Measurements from ENCODE around the gene COL18A1. TPM values are rescaled to one million over a fixed set of nuclear protein-coding genes. Genes with fewer than 3 reads are reported as not detected.

Gene COL18A1
- total RNA-seq, 1 donor from 2014 or later, result 302 TPM

- H3K27ac Mint-ChIP-seq, result no peak overlapping the region
- no peak for TF ChIP-seq CTCF (IDR thresholded peaks at IDR 0.05; ENCODE audit: unreplicated experiment)
- peaks cover 62% of the 10 kb centered on the region for H3K36me3 Mint-ChIP-seq
- H3K4me3 Mint-ChIP-seq, result no peak overlapping the region
- peaks cover 4% of the 10 kb centered on the region for H3K4me1 Mint-ChIP-seq
- no peak for DNase-seq (ENCODE audit: low spot score in 2 of 2, unreplicated experiment in 2 of 2)
- peaks cover 51% of the 10 kb centered on the region for H3K9me3 Mint-ChIP-seq
- no peaks in the 10 kb centered on the region for H3K27me3 Mint-ChIP-seq (ENCODE audit: low read depth)
Observed at GRCh38 chr21:45522381-45522780, 117.4 kb downstream of the COL18A1 start.

- H3K9me3 Mint-ChIP-seq, result peaks cover 48% of the 10 kb centered on the region
- H3K27ac Mint-ChIP-seq, result no peak overlapping the region
- H3K4me3 Mint-ChIP-seq, result no peak overlapping the region
- no peak for DNase-seq (ENCODE audit: low spot score in 2 of 2, unreplicated experiment in 2 of 2)
- H3K27me3 Mint-ChIP-seq (ENCODE audit: low read depth), result no peaks in the 10 kb centered on the region
- peaks cover 61% of the 10 kb centered on the region for H3K36me3 Mint-ChIP-seq
- H3K4me1 Mint-ChIP-seq, result peaks cover 4% of the 10 kb centered on the region
- no peak for TF ChIP-seq CTCF (IDR thresholded peaks at IDR 0.05; ENCODE audit: unreplicated experiment)
Observed at GRCh38 chr21:45522986-45523385, 118.0 kb downstream of the COL18A1 start.

- Mint-ChIP-seq H3K4me3 (no peak overlapping the region), H3K4me1 (peaks cover 4% of the 10 kb centered on the region), H3K9me3 (peaks cover 43% of the 10 kb centered on the region), H3K27me3 (ENCODE audit: low read depth) (no peaks in the 10 kb centered on the region), H3K27ac (no peak overlapping the region), H3K36me3 (peaks cover 59% of the 10 kb centered on the region)
- no peak for TF ChIP-seq CTCF (IDR thresholded peaks at IDR 0.05; ENCODE audit: unreplicated experiment)
- DNase-seq (ENCODE audit: low spot score in 2 of 2, unreplicated experiment in 2 of 2), result peak in 1 of 2 experiments; percentile 15
Observed at GRCh38 chr21:45523411-45524101, 118.6 kb downstream of the COL18A1 start.

DNA sequence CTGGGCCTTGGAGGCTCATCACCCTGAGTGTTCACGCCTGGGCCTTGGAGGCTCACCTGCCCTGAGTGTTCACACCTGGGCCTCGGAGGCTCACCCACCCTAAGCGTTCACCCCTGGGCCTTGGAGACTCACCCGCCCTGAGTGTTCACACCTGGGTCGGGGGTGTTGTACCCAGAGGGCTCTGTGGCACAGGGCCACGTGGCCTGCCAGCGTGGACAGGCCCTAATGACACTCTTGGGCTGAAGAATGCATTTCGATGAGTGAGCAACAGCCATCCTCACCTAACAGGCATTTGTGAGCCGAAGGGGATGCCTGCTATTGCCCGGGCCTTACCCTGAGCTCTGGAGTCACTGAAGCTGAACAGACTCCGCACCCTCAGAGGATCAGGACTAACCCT lies 119.8 kb downstream of the COL18A1 start:
- no peak for TF ChIP-seq CTCF (IDR thresholded peaks at IDR 0.05; ENCODE audit: unreplicated experiment)

DNA sequence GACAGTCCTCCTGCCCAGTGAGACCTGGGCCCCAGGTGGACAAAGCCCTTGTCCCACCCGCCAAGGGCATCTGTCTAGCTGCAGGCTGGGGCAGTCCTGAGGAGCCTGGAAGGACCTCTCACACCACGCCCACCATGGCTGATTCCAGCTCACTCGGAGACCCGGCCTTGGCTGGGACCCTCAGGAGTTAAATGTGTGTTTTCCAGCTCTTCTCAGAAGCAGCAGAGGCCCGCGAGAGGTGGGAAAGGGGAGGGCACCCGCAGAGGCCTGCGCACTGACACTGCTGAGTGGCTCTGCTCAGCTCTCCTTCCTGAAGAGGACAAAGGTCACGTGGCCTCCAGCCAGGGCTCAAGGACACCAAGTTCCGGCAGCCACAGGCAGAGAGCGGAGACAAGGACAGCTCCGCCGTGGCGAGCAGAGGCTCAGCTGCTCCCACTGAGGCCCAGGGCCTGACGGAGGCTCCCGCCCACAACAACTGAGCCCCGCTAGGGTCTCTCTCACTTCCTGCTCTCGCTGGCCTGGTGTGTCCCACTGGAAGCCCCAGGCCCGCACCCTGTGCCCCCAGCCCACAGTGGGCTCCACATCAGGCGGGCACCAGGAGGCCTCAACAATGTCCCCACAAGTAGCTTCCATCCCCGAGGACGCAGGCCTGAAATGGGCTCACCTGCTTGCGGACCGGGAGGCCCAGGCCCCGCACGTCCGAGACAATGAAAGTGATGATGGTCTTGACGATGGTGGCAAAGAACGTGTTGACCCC lies 120.4 kb downstream of the COL18A1 start:
- Mint-ChIP-seq H3K27ac (no peak overlapping the region), H3K36me3 (peaks cover 42% of the 10 kb centered on the region), H3K9me3 (peaks cover 25% of the 10 kb centered on the region), H3K27me3 (ENCODE audit: low read depth) (no peaks in the 10 kb centered on the region), H3K4me1 (peaks cover 4% of the 10 kb centered on the region), H3K4me3 (no peak overlapping the region)
- DNase-seq (ENCODE audit: low spot score in 2 of 2, unreplicated experiment in 2 of 2), result peak in 1 of 2 experiments; percentile 18
- no peak for TF ChIP-seq CTCF (IDR thresholded peaks at IDR 0.05; ENCODE audit: unreplicated experiment)

More for the DNA sequence above, 119.8 kb downstream of the COL18A1 start:
- peak in 1 of 2 experiments; percentile 11 for DNase-seq (ENCODE audit: low spot score in 2 of 2, unreplicated experiment in 2 of 2)
- Mint-ChIP-seq H3K4me3 (no peak overlapping the region), H3K9me3 (peaks cover 31% of the 10 kb centered on the region), H3K4me1 (peaks cover 4% of the 10 kb centered on the region), H3K27ac (no peak overlapping the region), H3K36me3 (peaks cover 48% of the 10 kb centered on the region), H3K27me3 (ENCODE audit: low read depth) (no peaks in the 10 kb centered on the region)

Measured in mesothelial cell of epicardium (in vitro differentiated cells).